Body of pancreas (tissue), 4 donors: ENCODE data around the gene LYSMD2. TPM values are rescaled to one million over a fixed set of nuclear protein-coding genes. Genes with fewer than 3 reads are reported as not detected.
A peak's percentile ranks its signal among the peaks of the same experiment; 100 is the strongest.

Source experiments
- ATAC-seq: fragments of 150-250 bp; one replicate; pipeline ENCODE4 v1.9.1; 2016
- DNase-seq, 4 donors: peaks; one replicate each; pipeline ENCODE4 v3.0.0-alpha.2; 2019
- H3K27ac ChIP-seq, 4 donors: fragments of 200-600 bp; sonication (generic); 1 replicate in 3 of 4; 2 replicates in 1 of 4; pipeline versions ENCODE4 v1.5.1 to v1.6.1; 2016 to 2019; ENCODE audit warnings: mild to moderate bottlenecking in 1 of 4, mixed read lengths in 1 of 4, moderate library complexity in 1 of 4
- H3K27me3 ChIP-seq, 2 donors: fragments of 200-600 bp; sonication (generic); one replicate each; pipeline ENCODE4 v1.6.0; 2016; ENCODE audit warnings: mild to moderate bottlenecking in 1 of 2
- H3K36me3 ChIP-seq, 2 donors: fragments of 200-600 bp; sonication (generic); replicated peaks in 1 of 2; 2 replicates each; pipeline ENCODE4 v1.5.1; 2016; ENCODE audit warnings: low read depth in 2 of 2; ENCODE audit not compliant: insufficient read depth in 1 of 2
- H3K4me1 ChIP-seq: fragments of 200-600 bp; sonication (generic); one replicate; pipeline ENCODE4 v1.6.0; 2016
- H3K4me3 ChIP-seq, 2 donors: fragments of 200-600 bp; sonication (generic); 1 replicate in 1 of 2; 2 replicates in 1 of 2; pipeline ENCODE4 v1.5.1; 2016 to 2019
- H3K9me3 ChIP-seq, 3 donors: fragments of 200-600 bp; sonication (generic); 1 replicate in 2 of 3; 2 replicates in 1 of 3; pipeline ENCODE4 v1.5.1; 2016
- POLR2A ChIP-seq, 3 donors: fragments of 450-650 bp; IDR thresholded peaks; one replicate each; pipeline ENCODE4 v1.6.1; 2016; ENCODE audit warnings: antibody characterized with exemption in 3 of 3, mild to moderate bottlenecking in 2 of 3
- WGBS, 2 donors: methylation state at CpG; one replicate each; pipeline ENCODE4 v1.1.5; 2017; 5-methylcytosine and 5-hydroxymethylcytosine counted together
- intact Hi-C: fragments of 100-400 bp; cut with DNase I; formaldehyde crosslinking; loops from one replicate; pipeline ENCODE4 v1.15.1; 2023
- total RNA-seq, 2 donors: library from RNA; depleted of rRNA; stranded (reverse); fragments of >200 nt; gene quantifications; one replicate each; pipeline ENCODE4 v1.1.0, GENCODE V29; 2016
- TF ChIP-seq, protein P1 (sequence below), 7 experiments: fragments of 450-650 bp in 4 of 7; fragments of 200-600 bp in 3 of 7; sonication (generic) in 3 of 7; IDR thresholded peaks; one replicate each; pipeline ENCODE4 v1.5.1; 2016 to 2019; ENCODE audit warnings: antibody characterized with exemption in 7 of 7

The LYSMD2 gene
- total RNA-seq, 2 donors from 2014 or later: 8.0 to 20.1 TPM

DNA sequence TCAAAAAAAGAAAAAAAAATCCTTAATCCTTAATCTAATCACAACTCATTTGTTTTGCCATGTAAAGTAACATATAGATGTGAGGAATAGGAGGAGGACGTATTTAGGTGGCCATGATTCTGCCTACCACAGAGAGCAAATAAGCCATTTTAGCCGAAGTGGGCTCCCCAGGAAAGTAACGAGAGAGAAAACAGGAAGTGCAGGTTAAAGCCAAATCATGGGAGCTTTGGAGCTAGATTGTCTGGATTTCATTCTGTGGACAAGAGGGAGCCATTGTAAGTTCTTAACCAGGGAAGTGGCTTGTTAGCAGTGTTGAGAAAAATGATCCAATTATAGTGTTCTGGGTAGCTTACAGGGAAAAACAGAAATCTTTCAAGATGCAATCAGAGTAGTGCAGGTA is 23.4 kb upstream of the LYSMD2 start:
- no peaks in the 10 kb centered on the region for H3K27me3 ChIP-seq
- H3K4me3 ChIP-seq: no peak overlapping the region
- H3K4me1 ChIP-seq: no peaks in the 10 kb centered on the region
- no peak for ATAC-seq
- H3K36me3 ChIP-seq: no peaks in the 10 kb centered on the region
- no peak for DNase-seq
- H3K27ac ChIP-seq: no peak overlapping the region
- intact Hi-C loops: no loop called here
- WGBS, 2 donors: 55 to 72% methylated on average over 3 of the region's 3 CpGs
- no peaks in the 10 kb centered on the region for H3K9me3 ChIP-seq
- TF ChIP-seq, protein P1, sequence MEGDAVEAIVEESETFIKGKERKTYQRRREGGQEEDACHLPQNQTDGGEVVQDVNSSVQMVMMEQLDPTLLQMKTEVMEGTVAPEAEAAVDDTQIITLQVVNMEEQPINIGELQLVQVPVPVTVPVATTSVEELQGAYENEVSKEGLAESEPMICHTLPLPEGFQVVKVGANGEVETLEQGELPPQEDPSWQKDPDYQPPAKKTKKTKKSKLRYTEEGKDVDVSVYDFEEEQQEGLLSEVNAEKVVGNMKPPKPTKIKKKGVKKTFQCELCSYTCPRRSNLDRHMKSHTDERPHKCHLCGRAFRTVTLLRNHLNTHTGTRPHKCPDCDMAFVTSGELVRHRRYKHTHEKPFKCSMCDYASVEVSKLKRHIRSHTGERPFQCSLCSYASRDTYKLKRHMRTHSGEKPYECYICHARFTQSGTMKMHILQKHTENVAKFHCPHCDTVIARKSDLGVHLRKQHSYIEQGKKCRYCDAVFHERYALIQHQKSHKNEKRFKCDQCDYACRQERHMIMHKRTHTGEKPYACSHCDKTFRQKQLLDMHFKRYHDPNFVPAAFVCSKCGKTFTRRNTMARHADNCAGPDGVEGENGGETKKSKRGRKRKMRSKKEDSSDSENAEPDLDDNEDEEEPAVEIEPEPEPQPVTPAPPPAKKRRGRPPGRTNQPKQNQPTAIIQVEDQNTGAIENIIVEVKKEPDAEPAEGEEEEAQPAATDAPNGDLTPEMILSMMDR (IDR thresholded peaks at IDR 0.05): no peak
- no peak for TF ChIP-seq POLR2A (IDR thresholded peaks at IDR 0.05)

DNA sequence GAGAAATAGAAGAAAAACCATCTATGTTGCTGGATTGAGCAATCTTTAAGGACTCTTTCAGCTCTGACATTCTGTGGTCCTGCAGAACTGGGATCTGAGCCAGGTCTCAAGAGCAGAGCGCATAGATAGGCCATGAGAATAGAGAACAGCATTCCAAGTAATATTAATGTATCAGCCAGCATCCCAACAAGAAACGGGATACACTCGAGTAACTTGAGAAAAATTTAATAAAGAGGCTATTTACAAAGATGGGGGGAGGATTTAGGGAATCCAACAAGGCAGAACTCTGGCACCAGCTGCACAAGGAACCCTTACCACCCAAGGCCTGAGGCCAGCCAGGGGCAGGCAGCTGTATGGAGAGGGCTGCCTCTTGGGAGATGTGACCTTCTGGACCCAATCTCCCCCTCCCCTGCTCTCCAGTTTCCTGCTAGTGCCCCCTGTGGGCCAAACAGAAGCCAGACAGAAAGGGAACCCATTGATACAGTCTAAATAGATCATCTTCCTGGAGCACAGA is 22.2 kb upstream of the LYSMD2 start:
- WGBS, 2 donors: 52 to 71% methylated on average over 3 of the region's 3 CpGs
- intact Hi-C loops: no loop called here
- H3K27ac ChIP-seq: no peak overlapping the region

DNA sequence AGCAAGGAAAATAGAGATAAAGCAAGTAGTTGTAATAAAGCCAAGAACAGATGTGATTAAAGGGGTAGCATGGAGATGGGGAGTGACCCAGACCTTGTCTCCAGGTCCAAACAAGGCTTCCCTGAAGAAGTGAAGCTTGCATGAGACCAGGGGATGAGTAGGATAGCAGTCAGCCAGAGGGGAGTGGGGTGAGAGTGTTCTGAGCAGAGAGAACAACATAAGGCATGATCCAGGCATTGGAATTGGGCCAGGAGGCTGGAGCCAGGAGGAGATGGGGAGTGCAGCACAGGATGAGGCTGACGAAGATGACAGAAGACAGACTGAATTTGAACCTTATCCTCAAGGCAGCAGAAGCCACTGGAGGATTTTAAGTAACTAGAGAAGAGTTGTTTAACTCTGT is 21.2 kb upstream of the LYSMD2 start:
- intact Hi-C loops: no loop called here
- ATAC-seq (peak; percentile 40), DNase-seq (peak; percentile 20 to 53 (median 45))
- WGBS, 2 donors: 63 to 84% methylated on average over 1 of the region's 1 CpG
- H3K36me3 ChIP-seq: no peaks in the 10 kb centered on the region
- H3K4me1 ChIP-seq: no peaks in the 10 kb centered on the region
- no peak overlapping the region for H3K4me3 ChIP-seq
- no peaks in the 10 kb centered on the region for H3K27me3 ChIP-seq
- no peak overlapping the region for H3K27ac ChIP-seq
- no peak for TF ChIP-seq POLR2A (IDR thresholded peaks at IDR 0.05)
- TF ChIP-seq, protein P1 (IDR thresholded peaks at IDR 0.05): no peak
- no peaks in the 10 kb centered on the region for H3K9me3 ChIP-seq

More for the DNA sequence above, 22.2 kb upstream of the LYSMD2 start:
- ATAC-seq: peak; percentile 52
- no peaks in the 10 kb centered on the region for H3K9me3 ChIP-seq
- DNase-seq: peak in 3 of 4 donors; percentile 35 to 65 (median 41)
- H3K4me1 ChIP-seq: no peaks in the 10 kb centered on the region
- H3K4me3 ChIP-seq: no peak overlapping the region
- H3K27me3 ChIP-seq: no peaks in the 10 kb centered on the region
- TF ChIP-seq, protein P1 (IDR thresholded peaks at IDR 0.05): peak in 1 of 7 experiments; percentile 3
- no peak for TF ChIP-seq POLR2A (IDR thresholded peaks at IDR 0.05)
- H3K36me3 ChIP-seq: no peaks in the 10 kb centered on the region

DNA sequence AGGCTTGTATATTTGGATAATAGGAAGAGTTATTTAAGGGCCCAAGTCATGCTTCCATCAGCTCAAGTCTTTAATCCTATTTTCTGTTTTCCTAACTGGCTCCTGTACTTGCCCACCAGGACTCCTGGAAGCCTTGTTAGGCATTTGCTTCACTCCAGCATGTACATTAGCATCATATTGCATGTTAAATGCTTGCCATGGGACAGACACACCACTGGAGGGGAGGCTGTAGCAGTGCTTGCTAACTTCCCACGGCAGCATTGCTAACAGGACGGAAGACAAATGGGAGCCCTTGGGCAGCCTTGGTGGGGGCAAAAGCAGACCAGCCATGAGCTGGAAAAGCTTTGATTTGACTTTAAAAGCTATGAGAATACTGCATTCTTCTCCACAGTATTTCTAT is 20.0 kb upstream of the LYSMD2 start:
- no peaks in the 10 kb centered on the region for H3K9me3 ChIP-seq
- H3K27me3 ChIP-seq: no peaks in the 10 kb centered on the region
- WGBS, 2 donors: 81 to 97% methylated on average over 2 of the region's 2 CpGs
- DNase-seq (no peak), ATAC-seq (no peak)
- H3K4me1 ChIP-seq: peaks cover 2% of the 10 kb centered on the region
- H3K4me3 ChIP-seq: no peak overlapping the region
- H3K27ac ChIP-seq: no peak overlapping the region
- intact Hi-C loops: no loop called here
- no peaks in the 10 kb centered on the region for H3K36me3 ChIP-seq
- TF ChIP-seq POLR2A (IDR thresholded peaks at IDR 0.05): no peak
- TF ChIP-seq, protein P1 (IDR thresholded peaks at IDR 0.05): no peak

DNA sequence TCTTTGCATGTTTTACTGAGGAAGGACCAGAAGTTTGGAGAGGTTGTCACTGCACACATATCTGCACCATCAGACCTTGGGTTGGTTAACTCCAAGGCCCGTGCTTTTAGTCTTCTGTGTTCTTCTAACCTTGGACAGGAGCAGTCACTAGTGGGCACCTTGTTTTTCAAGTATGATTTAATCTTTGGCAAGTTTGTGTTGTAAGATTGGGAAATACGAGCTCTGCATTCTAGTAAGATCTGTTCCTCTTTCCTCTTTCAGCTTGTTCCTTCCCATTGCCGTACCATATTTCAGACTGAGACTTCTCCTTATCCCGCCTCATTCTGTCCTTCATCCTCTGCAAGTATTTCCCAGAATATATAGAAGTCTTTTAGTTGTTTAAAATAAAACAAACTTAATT is 19.0 kb upstream of the LYSMD2 start:
- WGBS, 2 donors: 71 to 76% methylated on average over 4 of the region's 4 CpGs
- H3K27ac ChIP-seq: no peak overlapping the region
- H3K27me3 ChIP-seq: no peaks in the 10 kb centered on the region
- no peaks in the 10 kb centered on the region for H3K9me3 ChIP-seq
- no peak for ATAC-seq
- TF ChIP-seq, protein P1 (IDR thresholded peaks at IDR 0.05): no peak
- TF ChIP-seq POLR2A (IDR thresholded peaks at IDR 0.05): no peak
- intact Hi-C loops: no loop called here
- no peaks in the 10 kb centered on the region for H3K36me3 ChIP-seq
- DNase-seq: no peak
- H3K4me1 ChIP-seq: peaks cover 8% of the 10 kb centered on the region
- H3K4me3 ChIP-seq: no peak overlapping the region
